CD4-positive, alpha-beta memory T cell (primary cell): ENCODE data around the gene HNRNPA3. TPM values are rescaled to one million over a fixed set of nuclear protein-coding genes. Genes with fewer than 3 reads are reported as not detected.

Source experiments
- CTCF ChIA-PET: fragments of 350-600 bp; sonication (Branson Sonifier 250); formaldehyde crosslinking; loops from one replicate; lab custom pipeline; 2021; ENCODE audit warnings: inconsistent platforms; ENCODE audit not compliant: partially characterized antibody; lab: Charles Lee
- POLR2A ChIA-PET: fragments of 350-600 bp; sonication (Branson Sonifier 250); formaldehyde crosslinking; loops from one replicate; lab custom pipeline; 2021; ENCODE audit not compliant: partially characterized antibody; lab: Charles Lee
- DNase-seq, 5 donors: peaks; one replicate each; pipeline versions ENCODE4 v3.0.0 to v3.0.0-alpha.2; 2020 to 2022; ENCODE audit warnings: mixed read lengths in 1 of 5
- H3K27ac ChIP-seq: one replicate; pipeline ENCODE4 v1.7.0; 2013; ENCODE audit warnings: low read depth, low read length
- H3K27me3 ChIP-seq: 2 replicates; pipeline ENCODE4 v1.7.0; 2013; ENCODE audit warnings: mild to moderate bottlenecking, low read length, moderate library complexity; ENCODE audit not compliant: insufficient read depth
- H3K36me3 ChIP-seq: 2 replicates; pipeline ENCODE4 v1.7.0; 2013; ENCODE audit warnings: mild to moderate bottlenecking, low read length, moderate library complexity; ENCODE audit not compliant: insufficient read depth
- H3K4me1 ChIP-seq: 2 replicates; pipeline ENCODE4 v1.7.0; 2013; ENCODE audit warnings: mild to moderate bottlenecking, low read length, moderate library complexity; ENCODE audit not compliant: insufficient read depth
- H3K4me3 ChIP-seq, 2 donors: one replicate each; pipeline ENCODE4 v1.7.0; 2013; ENCODE audit warnings: low read length in 2 of 2, mild to moderate bottlenecking in 1 of 2
- H3K9me3 ChIP-seq, 2 donors: one replicate each; pipeline ENCODE4 v1.7.0; 2013; ENCODE audit warnings: low read length in 2 of 2, control low read depth in 1 of 2; ENCODE audit not compliant: control insufficient read depth in 1 of 2
- H3K27ac Mint-ChIP-seq, 7 donors: one replicate each; pipeline ENCODE4 v1.8.0; 2020 to 2021; ENCODE audit warnings: mixed read lengths in 7 of 7, mild to moderate bottlenecking in 6 of 7, inconsistent platforms in 3 of 7, moderate library complexity in 3 of 7
- H3K27me3 Mint-ChIP-seq, 2 donors: one replicate each; pipeline ENCODE4 v1.8.0; 2020 to 2021; ENCODE audit warnings: mixed read lengths in 2 of 2
- H3K36me3 Mint-ChIP-seq, 2 donors: one replicate each; pipeline ENCODE4 v1.8.0; 2020 to 2021; ENCODE audit warnings: mixed read lengths in 2 of 2, inconsistent platforms in 1 of 2, mild to moderate bottlenecking in 1 of 2
- H3K4me1 Mint-ChIP-seq, 4 donors: one replicate each; pipeline ENCODE4 v1.8.0; 2020 to 2021; ENCODE audit warnings: mixed read lengths in 4 of 4, mild to moderate bottlenecking in 1 of 4
- H3K4me3 Mint-ChIP-seq, 8 donors: one replicate each; pipeline ENCODE4 v1.8.0; 2020 to 2021; ENCODE audit warnings: mixed read lengths in 8 of 8, mild to moderate bottlenecking in 7 of 8, moderate library complexity in 6 of 8, inconsistent platforms in 3 of 8
- H3K9me3 Mint-ChIP-seq, 8 donors: one replicate each; pipeline ENCODE4 v1.8.0; 2020 to 2021; ENCODE audit warnings: mixed read lengths in 8 of 8, mild to moderate bottlenecking in 5 of 8, inconsistent platforms in 3 of 8, moderate library complexity in 1 of 8
- intact Hi-C: fragments of 100-400 bp; cut with micrococcal nuclease; formaldehyde crosslinking; loops from one replicate; pipeline ENCODE4 v1.15.1; 2023
- polyA plus RNA-seq, 2 donors: library from polyadenylated mRNA; unstranded; fragments of 300-500 nt; fragmentation: Illumina TruSeq; gene quantifications; one replicate each; pipeline ENCODE4 v1.2.3, GENCODE V29; 2021
- total RNA-seq, 2 experiments: library from RNA; stranded (reverse); gene quantifications; one replicate each; pipeline ENCODE4 v1.2.3, GENCODE V29; 2021

The HNRNPA3 gene
- 100 to 1,000 TPM; 172 to 175 TPM for total RNA-seq
- polyA plus RNA-seq, result 10 to 100 TPM; 41.1 to 64.5 TPM

GRCh38 chr2:177212106-177212890, at the start of gene HNRNPA3:
Gene HNRNPA3, plus strand, starts transcription at chr2:177212794. Its CDS starts 6 bp downstream, at chr2:177212800.
- H3K4me1 Mint-ChIP-seq, result peaks cover 26 to 66% (median 38%) of the 10 kb centered on the region in 4 donors
- Histone ChIP-seq H3K36me3 (peaks cover 25% of the 10 kb centered on the region), H3K27me3 (no peaks in the 10 kb centered on the region), H3K27ac (peak within 1 kb of the TSS; percentile 100), H3K4me3 (peak within 1 kb of the TSS; percentile 98 to 99), H3K4me1 (peaks cover 55% of the 10 kb centered on the region), H3K9me3 (no peaks in the 10 kb centered on the region)
- H3K27me3 Mint-ChIP-seq, result no peaks in the 10 kb centered on the region
- H3K36me3 Mint-ChIP-seq, result peaks cover 24 to 49% of the 10 kb centered on the region in 2 donors
- peak; percentile 99 to 100 (median 100) for DNase-seq
- ChIA-PET POLR2A (interaction anchor here (0.6 to 5.0 kb wide), 23 partner anchors 9 to 560 kb away, joined by 3 to 260 read pairs (median 5); partner anchors contain the start of genes AGPS and NFE2L2), CTCF (interaction anchor here (0.8 to 1.7 kb wide), 10 partner anchors 11 to 124 kb away, joined by 3 to 35 read pairs (median 5); partner anchors contain the start of gene NFE2L2)
- H3K27ac Mint-ChIP-seq, result peak within 1 kb of the TSS; percentile 98 to 100 (median 99)
- intact Hi-C loops, result loop anchor here (1.0 to 2.0 kb wide), 6 partner anchors 19 to 1239 kb away; partner anchors contain the start of genes PJVK and PRKRA
- peak within 1 kb of the TSS; percentile 86 to 98 (median 95) for H3K4me3 Mint-ChIP-seq
- peaks cover 0 to 9% (median 0%) of the 10 kb centered on the region in 8 donors for H3K9me3 Mint-ChIP-seq

DNA sequence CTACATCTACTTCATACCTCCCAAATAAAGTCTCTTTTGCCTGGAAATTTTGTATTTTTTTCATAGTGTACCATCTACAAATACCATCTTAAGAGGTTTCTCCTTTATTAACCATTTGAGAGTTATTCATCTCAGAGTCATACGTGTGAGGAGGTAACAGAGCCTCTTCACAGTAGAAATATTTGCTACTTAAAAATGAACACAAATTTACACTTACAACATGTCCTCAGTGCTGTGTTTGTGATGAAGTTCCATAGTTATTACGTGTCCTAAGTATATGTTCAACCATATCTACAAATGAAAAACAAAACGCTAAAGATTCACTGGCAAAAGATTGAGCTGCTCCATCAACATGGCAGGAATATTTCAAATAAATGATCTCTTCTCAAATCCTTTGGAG, 48.5 kb upstream of the HNRNPA3 start:
- no peaks in the 10 kb centered on the region for H3K9me3 ChIP-seq
- DNase-seq, result no peak
- no peaks in the 10 kb centered on the region for H3K36me3 ChIP-seq
- no peaks in the 10 kb centered on the region for H3K36me3 Mint-ChIP-seq
- H3K27ac ChIP-seq, result no peak overlapping the region
- intact Hi-C loops, result loop anchor here (1.0 to 10.0 kb wide), 9 partner anchors 48 to 1037 kb away; partner anchors contain the start of genes HNRNPA3 and HOXD8
- H3K27me3 Mint-ChIP-seq, result peaks cover 2 to 5% of the 10 kb centered on the region in 2 donors
- no peak overlapping the region for H3K27ac Mint-ChIP-seq
- ChIA-PET POLR2A (interaction anchor here (0.9 to 4.6 kb wide), 8 partner anchors 22 to 252 kb away, joined by 3 to 159 read pairs (median 5); partner anchors contain the start of genes HNRNPA3 and NFE2L2), CTCF (interaction anchor here (0.7 to 6.6 kb wide), 47 partner anchors 9 to 1032 kb away, joined by 3 to 192 read pairs (median 7); partner anchors contain the start of genes AGPS, HNRNPA3 and NFE2L2)
- no peaks in the 10 kb centered on the region for H3K9me3 Mint-ChIP-seq
- no peaks in the 10 kb centered on the region for H3K27me3 ChIP-seq
- H3K4me3 ChIP-seq, result no peak overlapping the region
- peaks cover 4 to 16% (median 12%) of the 10 kb centered on the region in 4 donors for H3K4me1 Mint-ChIP-seq
- no peak overlapping the region for H3K4me3 Mint-ChIP-seq
- peaks cover 25% of the 10 kb centered on the region for H3K4me1 ChIP-seq

DNA sequence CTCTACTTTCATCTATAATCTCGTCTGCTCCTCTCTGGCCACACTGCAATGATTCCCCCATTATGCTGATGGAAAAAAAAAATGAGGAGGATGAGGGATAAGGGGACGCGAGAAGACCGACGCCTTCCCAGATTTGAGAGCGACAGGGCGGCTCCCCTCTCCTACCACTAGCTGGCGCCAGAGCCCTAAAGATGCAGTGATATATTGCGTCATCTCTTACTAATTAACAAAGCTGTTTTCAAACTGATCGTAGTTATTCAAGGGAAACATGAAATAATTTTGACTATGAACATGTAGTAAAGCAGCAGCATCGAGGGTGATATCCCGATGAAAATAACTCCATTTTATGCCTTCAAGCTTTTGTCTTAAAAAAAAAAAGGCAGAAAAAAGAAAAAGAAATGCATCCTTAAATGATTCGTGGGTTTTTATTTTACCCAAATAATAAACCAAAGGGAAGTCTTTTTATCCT, 48.0 kb upstream of the HNRNPA3 start:
- H3K36me3 Mint-ChIP-seq, result no peaks in the 10 kb centered on the region
- no peaks in the 10 kb centered on the region for H3K27me3 ChIP-seq
- H3K9me3 Mint-ChIP-seq, result no peaks in the 10 kb centered on the region
- H3K36me3 ChIP-seq, result no peaks in the 10 kb centered on the region
- no peak overlapping the region for H3K27ac Mint-ChIP-seq
- H3K4me1 Mint-ChIP-seq, result peaks cover 7 to 19% (median 12%) of the 10 kb centered on the region in 4 donors
- ChIA-PET CTCF (interaction anchor here (0.5 to 6.6 kb wide), 64 partner anchors 9 to 1033 kb away, joined by 3 to 192 read pairs (median 6); partner anchors contain the start of genes AGPS, HNRNPA3 and NFE2L2), POLR2A (interaction anchor here (0.6 to 4.6 kb wide), 19 partner anchors 22 to 1656 kb away, joined by 3 to 159 read pairs (median 4); partner anchors contain the start of genes HNRNPA3 and NFE2L2)
- DNase-seq, result peak; percentile 70 to 76 (median 74)
- intact Hi-C loops, result loop anchor here (1.0 to 10.0 kb wide), 9 partner anchors 48 to 1037 kb away; partner anchors contain the start of genes HNRNPA3 and HOXD8
- H3K4me3 Mint-ChIP-seq, result no peak overlapping the region
- H3K27me3 Mint-ChIP-seq, result peaks cover 2 to 5% of the 10 kb centered on the region in 2 donors
- H3K4me1 ChIP-seq, result peaks cover 25% of the 10 kb centered on the region
- no peak overlapping the region for H3K27ac ChIP-seq
- H3K4me3 ChIP-seq, result no peak overlapping the region
- H3K9me3 ChIP-seq, result no peaks in the 10 kb centered on the region

- H3K4me1 Mint-ChIP-seq, result peaks cover 8 to 20% (median 12%) of the 10 kb centered on the region in 4 donors
- POLR2A ChIA-PET, result interaction anchor here (0.6 to 4.6 kb wide), 23 partner anchors 17 to 1655 kb away, joined by 3 to 159 read pairs (median 5); partner anchors contain the start of genes HNRNPA3 and NFE2L2
- CTCF ChIA-PET, result interaction anchor here (0.5 to 6.6 kb wide), 65 partner anchors 9 to 1033 kb away, joined by 3 to 192 read pairs (median 6); partner anchors contain the start of genes AGPS, HNRNPA3 and NFE2L2
- Histone ChIP-seq H3K4me1 (peaks cover 25% of the 10 kb centered on the region), H3K27ac (no peak overlapping the region), H3K27me3 (no peaks in the 10 kb centered on the region), H3K4me3 (peak overlapping the region in 1 of 2 donors; percentile 13), H3K36me3 (no peaks in the 10 kb centered on the region), H3K9me3 (no peaks in the 10 kb centered on the region)
- H3K9me3 Mint-ChIP-seq, result no peaks in the 10 kb centered on the region
- H3K27me3 Mint-ChIP-seq, result peaks cover 2 to 5% of the 10 kb centered on the region in 2 donors
- H3K36me3 Mint-ChIP-seq, result no peaks in the 10 kb centered on the region
- no peak overlapping the region for H3K4me3 Mint-ChIP-seq
- H3K27ac Mint-ChIP-seq, result no peak overlapping the region
- intact Hi-C loops, result loop anchor here (10.0 kb wide), 1 partner anchor 450 kb away; a partner anchor contains a TSS
- no peak for DNase-seq
These were observed 47.5 kb upstream of the HNRNPA3 start for GRCh38 chr2:177165061-177165583.

- intact Hi-C loops, result loop anchor here (10.0 kb wide), 1 partner anchor 449 kb away; a partner anchor contains a TSS
- Mint-ChIP-seq H3K4me3 (peak overlapping the region; percentile 49 to 82 (median 74)), H3K4me1 (peaks cover 8 to 20% (median 12%) of the 10 kb centered on the region in 4 donors), H3K36me3 (no peaks in the 10 kb centered on the region), H3K9me3 (no peaks in the 10 kb centered on the region), H3K27me3 (peaks cover 0 to 2% of the 10 kb centered on the region in 2 donors), H3K27ac (peak overlapping the region in 6 of 7 donors; percentile 76 to 95 (median 89))
- ChIA-PET POLR2A (interaction anchor here (0.7 to 4.6 kb wide), 12 partner anchors 18 to 597 kb away, joined by 3 to 159 read pairs (median 8); partner anchors contain the start of genes AGPS, HNRNPA3 and NFE2L2), CTCF (interaction anchor here (0.9 to 6.6 kb wide), 33 partner anchors 11 to 1034 kb away, joined by 3 to 192 read pairs (median 12); partner anchors contain the start of genes AGPS, HNRNPA3 and NFE2L2)
- no peaks in the 10 kb centered on the region for H3K27me3 ChIP-seq
- H3K36me3 ChIP-seq, result no peaks in the 10 kb centered on the region
- peak overlapping the region; percentile 18 for H3K27ac ChIP-seq
- peak overlapping the region; percentile 1 to 26 for H3K4me3 ChIP-seq
- H3K9me3 ChIP-seq, result no peaks in the 10 kb centered on the region
- peak; percentile 31 to 50 (median 37) for DNase-seq
- H3K4me1 ChIP-seq, result peaks cover 25% of the 10 kb centered on the region
These were observed 46.6 kb upstream of the HNRNPA3 start for GRCh38 chr2:177165721-177166711.
